Measurements from ENCODE around the gene USP22. TPM values are rescaled to one million over a fixed set of nuclear protein-coding genes. Genes with fewer than 3 reads are reported as not detected.

Gene USP22
- total and polyA plus RNA-seq, 2 experiments from 2014 or later, result 68.9 to 296 TPM

- Histone ChIP-seq H3K4me2 (no peak overlapping the region), H3K4me1 (ENCODE audit: insufficient read depth) (no peaks in the 10 kb centered on the region), H3F3A (replicated peaks; ENCODE audit: low read depth) (no peaks in the 10 kb centered on the region), H4K20me1 (replicated peaks; ENCODE audit: insufficient read depth) (no peaks in the 10 kb centered on the region), H3K9me2 (ENCODE audit: insufficient read depth) (no peaks in the 10 kb centered on the region), H3K79me2 (replicated peaks; ENCODE audit: insufficient read depth) (no peaks in the 10 kb centered on the region), H3K4me3 (no peak overlapping the region), H3K27ac (ENCODE audit: low read depth) (no peak overlapping the region), H2AFZ (no peak overlapping the region), H3K27me3 (ENCODE audit: insufficient read depth) (no peaks in the 10 kb centered on the region), H3K36me3 (ENCODE audit: insufficient read depth) (no peaks in the 10 kb centered on the region)
- H3K4me1 Mint-ChIP-seq, result peaks cover 6% of the 10 kb centered on the region; the same call in 2 of the 3 replicates
- ATAC-seq (no peak), DNase-seq (ENCODE audit: low spot score) (no peak)
- TF ChIP-seq CTCF (conservative IDR thresholded peaks at IDR 0.05; ENCODE audit: low read depth in 2 of 2) (no peak), NANOG (IDR thresholded peaks at IDR 0.05; ENCODE audit: borderline replicate concordance) (no peak), POLR2AphosphoS5 (IDR thresholded peaks at IDR 0.05; ENCODE audit: low read depth) (no peak), ZNF114 (CRISPR knock-in tag; IDR thresholded peaks at IDR 0.05) (no peak), ZNF331 (CRISPR knock-in tag; IDR thresholded peaks at IDR 0.05; ENCODE audit: low read depth) (no peak), EZH2phosphoT487 (IDR thresholded peaks at IDR 0.05; ENCODE audit: unreplicated experiment) (no peak), JUNB (IDR thresholded peaks at IDR 0.05; ENCODE audit: unreplicated experiment) (no peak)
- TF ChIP-seq, protein P1, sequence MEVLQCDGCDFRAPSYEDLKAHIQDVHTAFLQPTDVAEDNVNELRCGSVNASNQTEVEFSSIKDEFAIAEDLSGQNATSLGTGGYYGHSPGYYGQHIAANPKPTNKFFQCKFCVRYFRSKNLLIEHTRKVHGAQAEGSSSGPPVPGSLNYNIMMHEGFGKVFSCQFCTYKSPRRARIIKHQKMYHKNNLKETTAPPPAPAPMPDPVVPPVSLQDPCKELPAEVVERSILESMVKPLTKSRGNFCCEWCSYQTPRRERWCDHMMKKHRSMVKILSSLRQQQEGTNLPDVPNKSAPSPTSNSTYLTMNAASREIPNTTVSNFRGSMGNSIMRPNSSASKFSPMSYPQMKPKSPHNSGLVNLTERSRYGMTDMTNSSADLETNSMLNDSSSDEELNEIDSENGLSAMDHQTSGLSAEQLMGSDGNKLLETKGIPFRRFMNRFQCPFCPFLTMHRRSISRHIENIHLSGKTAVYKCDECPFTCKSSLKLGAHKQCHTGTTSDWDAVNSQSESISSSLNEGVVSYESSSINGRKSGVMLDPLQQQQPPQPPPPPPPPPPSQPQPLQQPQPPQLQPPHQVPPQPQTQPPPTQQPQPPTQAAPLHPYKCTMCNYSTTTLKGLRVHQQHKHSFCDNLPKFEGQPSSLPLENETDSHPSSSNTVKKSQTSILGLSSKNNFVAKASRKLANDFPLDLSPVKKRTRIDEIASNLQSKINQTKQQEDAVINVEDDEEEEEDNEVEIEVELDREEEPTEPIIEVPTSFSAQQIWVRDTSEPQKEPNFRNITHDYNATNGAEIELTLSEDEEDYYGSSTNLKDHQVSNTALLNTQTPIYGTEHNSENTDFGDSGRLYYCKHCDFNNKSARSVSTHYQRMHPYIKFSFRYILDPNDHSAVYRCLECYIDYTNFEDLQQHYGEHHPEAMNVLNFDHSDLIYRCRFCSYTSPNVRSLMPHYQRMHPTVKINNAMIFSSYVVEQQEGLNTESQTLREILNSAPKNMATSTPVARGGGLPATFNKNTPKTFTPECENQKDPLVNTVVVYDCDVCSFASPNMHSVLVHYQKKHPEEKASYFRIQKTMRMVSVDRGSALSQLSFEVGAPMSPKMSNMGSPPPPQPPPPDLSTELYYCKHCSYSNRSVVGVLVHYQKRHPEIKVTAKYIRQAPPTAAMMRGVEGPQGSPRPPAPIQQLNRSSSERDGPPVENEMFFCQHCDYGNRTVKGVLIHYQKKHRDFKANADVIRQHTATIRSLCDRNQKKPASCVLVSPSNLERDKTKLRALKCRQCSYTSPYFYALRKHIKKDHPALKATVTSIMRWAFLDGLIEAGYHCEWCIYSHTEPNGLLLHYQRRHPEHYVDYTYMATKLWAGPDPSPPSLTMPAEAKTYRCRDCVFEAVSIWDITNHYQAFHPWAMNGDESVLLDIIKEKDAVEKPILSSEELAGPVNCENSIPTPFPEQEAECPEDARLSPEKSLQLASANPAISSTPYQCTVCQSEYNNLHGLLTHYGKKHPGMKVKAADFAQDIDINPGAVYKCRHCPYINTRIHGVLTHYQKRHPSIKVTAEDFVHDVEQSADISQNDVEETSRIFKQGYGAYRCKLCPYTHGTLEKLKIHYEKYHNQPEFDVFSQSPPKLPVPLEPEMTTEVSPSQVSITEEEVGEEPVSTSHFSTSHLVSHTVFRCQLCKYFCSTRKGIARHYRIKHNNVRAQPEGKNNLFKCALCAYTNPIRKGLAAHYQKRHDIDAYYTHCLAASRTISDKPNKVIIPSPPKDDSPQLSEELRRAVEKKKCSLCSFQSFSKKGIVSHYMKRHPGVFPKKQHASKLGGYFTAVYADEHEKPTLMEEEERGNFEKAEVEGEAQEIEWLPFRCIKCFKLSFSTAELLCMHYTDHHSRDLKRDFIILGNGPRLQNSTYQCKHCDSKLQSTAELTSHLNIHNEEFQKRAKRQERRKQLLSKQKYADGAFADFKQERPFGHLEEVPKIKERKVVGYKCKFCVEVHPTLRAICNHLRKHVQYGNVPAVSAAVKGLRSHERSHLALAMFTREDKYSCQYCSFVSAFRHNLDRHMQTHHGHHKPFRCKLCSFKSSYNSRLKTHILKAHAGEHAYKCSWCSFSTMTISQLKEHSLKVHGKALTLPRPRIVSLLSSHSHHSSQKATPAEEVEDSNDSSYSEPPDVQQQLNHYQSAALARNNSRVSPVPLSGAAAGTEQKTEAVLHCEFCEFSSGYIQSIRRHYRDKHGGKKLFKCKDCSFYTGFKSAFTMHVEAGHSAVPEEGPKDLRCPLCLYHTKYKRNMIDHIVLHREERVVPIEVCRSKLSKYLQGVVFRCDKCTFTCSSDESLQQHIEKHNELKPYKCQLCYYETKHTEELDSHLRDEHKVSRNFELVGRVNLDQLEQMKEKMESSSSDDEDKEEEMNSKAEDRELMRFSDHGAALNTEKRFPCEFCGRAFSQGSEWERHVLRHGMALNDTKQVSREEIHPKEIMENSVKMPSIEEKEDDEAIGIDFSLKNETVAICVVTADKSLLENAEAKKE (CRISPR knock-in tag; IDR thresholded peaks at IDR 0.05), result no peak
- TF ChIP-seq, protein P2, sequence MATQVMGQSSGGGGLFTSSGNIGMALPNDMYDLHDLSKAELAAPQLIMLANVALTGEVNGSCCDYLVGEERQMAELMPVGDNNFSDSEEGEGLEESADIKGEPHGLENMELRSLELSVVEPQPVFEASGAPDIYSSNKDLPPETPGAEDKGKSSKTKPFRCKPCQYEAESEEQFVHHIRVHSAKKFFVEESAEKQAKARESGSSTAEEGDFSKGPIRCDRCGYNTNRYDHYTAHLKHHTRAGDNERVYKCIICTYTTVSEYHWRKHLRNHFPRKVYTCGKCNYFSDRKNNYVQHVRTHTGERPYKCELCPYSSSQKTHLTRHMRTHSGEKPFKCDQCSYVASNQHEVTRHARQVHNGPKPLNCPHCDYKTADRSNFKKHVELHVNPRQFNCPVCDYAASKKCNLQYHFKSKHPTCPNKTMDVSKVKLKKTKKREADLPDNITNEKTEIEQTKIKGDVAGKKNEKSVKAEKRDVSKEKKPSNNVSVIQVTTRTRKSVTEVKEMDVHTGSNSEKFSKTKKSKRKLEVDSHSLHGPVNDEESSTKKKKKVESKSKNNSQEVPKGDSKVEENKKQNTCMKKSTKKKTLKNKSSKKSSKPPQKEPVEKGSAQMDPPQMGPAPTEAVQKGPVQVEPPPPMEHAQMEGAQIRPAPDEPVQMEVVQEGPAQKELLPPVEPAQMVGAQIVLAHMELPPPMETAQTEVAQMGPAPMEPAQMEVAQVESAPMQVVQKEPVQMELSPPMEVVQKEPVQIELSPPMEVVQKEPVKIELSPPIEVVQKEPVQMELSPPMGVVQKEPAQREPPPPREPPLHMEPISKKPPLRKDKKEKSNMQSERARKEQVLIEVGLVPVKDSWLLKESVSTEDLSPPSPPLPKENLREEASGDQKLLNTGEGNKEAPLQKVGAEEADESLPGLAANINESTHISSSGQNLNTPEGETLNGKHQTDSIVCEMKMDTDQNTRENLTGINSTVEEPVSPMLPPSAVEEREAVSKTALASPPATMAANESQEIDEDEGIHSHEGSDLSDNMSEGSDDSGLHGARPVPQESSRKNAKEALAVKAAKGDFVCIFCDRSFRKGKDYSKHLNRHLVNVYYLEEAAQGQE (IDR thresholded peaks at IDR 0.05; ENCODE audit: unreplicated experiment), result no peak
- H3K4me3 Mint-ChIP-seq, result no peak overlapping the region
- H3K36me3 Mint-ChIP-seq (ENCODE audit: low read depth), result no peaks in the 10 kb centered on the region; the same call in 2 of the 3 replicates
- H3K27ac Mint-ChIP-seq, result no peak overlapping the region
- no peaks in the 10 kb centered on the region for H3K9me3 Mint-ChIP-seq
- peaks cover 2% of the 10 kb centered on the region for H3K27me3 Mint-ChIP-seq (ENCODE audit: insufficient read depth, low read depth, poor library complexity)
Measured at GRCh38 chr17:20952183-20952582, 90.6 kb downstream of the USP22 start.

All from GM23338 (cell line).